ENCODE results near the gene HOXA1. TPM values are rescaled to one million over a fixed set of nuclear protein-coding genes. Genes with fewer than 3 reads are reported as not detected.

The HOXA1 gene
- total and polyA plus RNA-seq, 2 donors from 2014 or later: 1.1 to 2.4 TPM

- Histone ChIP-seq H3K27me3 (ENCODE audit: control insufficient read depth, insufficient read depth, low read length) (no peaks in the 10 kb centered on the region), H3K4me1 (ENCODE audit: control insufficient read depth in 2 of 3, insufficient read depth in 2 of 3, low read depth in 1 of 3, low read length in 3 of 3) (peaks cover 14 to 31% (median 28%) of the 10 kb centered on the region in 3 donors), H3K27ac (ENCODE audit: low read depth in 2 of 2, low read length in 2 of 2) (peak overlapping the region; percentile 30 to 88), H3K9ac (ENCODE audit: low read length in 3 of 3) (peak overlapping the region in 2 of 3 donors; percentile 5 to 57), H3K9me3 (ENCODE audit: control insufficient read depth in 2 of 3, insufficient read depth in 1 of 3, low read length in 3 of 3) (no peaks in the 10 kb centered on the region), H3K4me3 (ENCODE audit: low read length in 3 of 3) (peak overlapping the region in 1 of 3 donors; percentile 28), H3K36me3 (ENCODE audit: control insufficient read depth in 2 of 3, insufficient read depth in 3 of 3, low read length in 3 of 3) (peaks cover 0 to 2% (median 0%) of the 10 kb centered on the region in 3 donors)
- FAIRE-seq (no peak), DNase-seq (peak in 1 of 5 donors; percentile 13)
- no peak for TF ChIP-seq CTCF (IDR thresholded peaks at IDR 0.05; ENCODE audit: borderline replicate concordance, extremely low read depth, insufficient read depth)
- intact Hi-C loops (cut with DNase I): no loop called here
Observed at GRCh38 chr7:27119412-27119911, 23.7 kb upstream of the HOXA1 start.

DNA sequence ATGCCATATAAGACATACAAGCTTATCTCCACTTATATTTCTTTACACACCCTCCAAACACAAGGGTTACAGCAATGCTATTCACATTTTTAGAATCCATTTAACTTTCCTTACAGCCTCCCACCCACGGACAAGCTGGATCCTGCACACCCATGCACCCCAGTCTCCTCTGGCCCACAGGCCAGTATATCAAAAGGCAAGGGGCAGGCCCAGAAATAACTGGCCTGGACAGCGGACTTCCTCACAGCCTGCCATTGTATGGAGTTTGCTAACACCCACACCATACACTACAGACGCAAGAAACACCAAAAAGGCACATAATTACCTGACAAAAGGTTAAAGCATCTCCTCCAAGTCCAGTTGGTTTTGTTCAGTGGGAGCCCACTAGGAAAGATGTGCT is 22.8 kb upstream of the HOXA1 start:
- no peak for TF ChIP-seq CTCF (IDR thresholded peaks at IDR 0.05; ENCODE audit: borderline replicate concordance, extremely low read depth, insufficient read depth)
- Histone ChIP-seq H3K9ac (ENCODE audit: low read length in 3 of 3) (peak overlapping the region in 2 of 3 donors; percentile 54 to 81), H3K27ac (ENCODE audit: low read depth in 2 of 2, low read length in 2 of 2) (peak overlapping the region; percentile 96), H3K36me3 (ENCODE audit: control insufficient read depth in 2 of 3, insufficient read depth in 3 of 3, low read length in 3 of 3) (peaks cover 0 to 2% (median 0%) of the 10 kb centered on the region in 3 donors), H3K27me3 (ENCODE audit: control insufficient read depth, insufficient read depth, low read length) (no peaks in the 10 kb centered on the region), H3K4me3 (ENCODE audit: low read length in 3 of 3) (peak overlapping the region; percentile 61 to 74 (median 64)), H3K9me3 (ENCODE audit: control insufficient read depth in 2 of 3, insufficient read depth in 1 of 3, low read length in 3 of 3) (no peaks in the 10 kb centered on the region), H3K4me1 (ENCODE audit: control insufficient read depth in 2 of 3, insufficient read depth in 2 of 3, low read depth in 1 of 3, low read length in 3 of 3) (peaks cover 13 to 28% (median 28%) of the 10 kb centered on the region in 3 donors)
- no peak for FAIRE-seq
- DNase-seq: peak in 4 of 5 donors; percentile 37 to 73 (median 51)
- intact Hi-C loops (cut with DNase I): no loop called here

DNA sequence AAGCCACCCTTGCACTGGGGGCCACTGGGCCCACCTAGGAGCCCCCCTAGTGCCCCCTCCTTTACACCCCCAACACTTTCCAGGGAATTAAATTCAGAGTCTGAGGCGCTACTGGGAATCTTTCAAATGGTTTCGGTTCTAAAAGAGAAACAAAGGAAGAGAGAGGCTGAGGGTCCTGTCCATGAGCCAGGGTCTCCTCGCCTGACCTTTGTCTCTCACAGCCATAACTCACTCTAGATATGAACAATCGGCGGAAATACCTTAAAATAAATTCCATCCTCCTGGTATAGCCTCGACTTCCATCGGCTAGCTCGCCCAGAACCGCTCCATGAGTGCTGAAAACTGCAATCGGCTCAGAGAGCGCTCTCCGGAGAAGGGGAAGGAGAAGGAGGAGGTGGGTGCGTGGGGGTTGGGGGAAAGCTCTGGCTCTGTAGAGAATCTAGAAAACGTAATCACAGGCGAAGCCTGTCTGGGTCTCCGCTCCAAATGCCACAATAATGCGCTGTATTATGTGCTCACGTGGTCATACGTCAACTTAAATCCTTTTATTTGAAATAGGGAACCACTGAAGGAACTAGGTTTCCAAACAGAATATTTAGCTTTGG is 22.2 kb upstream of the HOXA1 start:
- H3K9ac ChIP-seq (ENCODE audit: low read length in 3 of 3): peak overlapping the region; percentile 54 to 81 (median 78)

More for the DNA sequence above, 22.2 kb upstream of the HOXA1 start:
- intact Hi-C loops (cut with DNase I): no loop called here
- no peaks in the 10 kb centered on the region for H3K27me3 ChIP-seq (ENCODE audit: control insufficient read depth, insufficient read depth, low read length)
- peak overlapping the region; percentile 96 for H3K27ac ChIP-seq (ENCODE audit: low read depth in 2 of 2, low read length in 2 of 2)
- H3K36me3 ChIP-seq (ENCODE audit: control insufficient read depth in 2 of 3, insufficient read depth in 3 of 3, low read length in 3 of 3): peaks cover 0 to 2% (median 0%) of the 10 kb centered on the region in 3 donors
- no peak for FAIRE-seq
- DNase-seq: peak in 4 of 5 donors; percentile 69 to 83 (median 78)
- peaks cover 13 to 31% (median 26%) of the 10 kb centered on the region in 3 donors for H3K4me1 ChIP-seq (ENCODE audit: control insufficient read depth in 2 of 3, insufficient read depth in 2 of 3, low read depth in 1 of 3, low read length in 3 of 3)
- peak overlapping the region; percentile 61 to 74 (median 64) for H3K4me3 ChIP-seq (ENCODE audit: low read length in 3 of 3)
- H3K9me3 ChIP-seq (ENCODE audit: control insufficient read depth in 2 of 3, insufficient read depth in 1 of 3, low read length in 3 of 3): no peaks in the 10 kb centered on the region
- no peak for TF ChIP-seq CTCF (IDR thresholded peaks at IDR 0.05; ENCODE audit: borderline replicate concordance, extremely low read depth, insufficient read depth)

All from kidney (tissue), 14 donors.